H7 (cell line): ENCODE measurements around the gene DDIT4L. TPM values are rescaled to one million over a fixed set of nuclear protein-coding genes. Genes with fewer than 3 reads are reported as not detected.
"Not testable (repeated sequence)": the region's sequence is repeated elsewhere in the genome, so short reads cannot be mapped to it uniquely, and the experiment has no call there.

Source experiments
- DNase-seq: peaks from one replicate; pipeline ENCODE4 v3.0.0; 2012
- H3K27me3 ChIP-seq: 2 replicates; pipeline ENCODE4 v1.6.0; 2011; ENCODE audit warnings: mild to moderate bottlenecking, low read length; ENCODE audit not compliant: control insufficient read depth, insufficient read depth
- H3K36me3 ChIP-seq: replicated peaks from 2 replicates; pipeline ENCODE4 v1.5.1; 2011; ENCODE audit warnings: low read length; ENCODE audit not compliant: control insufficient read depth, insufficient read depth
- H3K4me3 ChIP-seq: 2 replicates; pipeline ENCODE4 v1.5.1; 2011; ENCODE audit warnings: low read depth, mild to moderate bottlenecking, control low read depth, low read length, moderate library complexity; ENCODE audit not compliant: insufficient read depth
- total RNA-seq: library from RNA; depleted of rRNA; stranded (reverse); fragments of >200 nt; shearing (Covaris generic); gene quantifications from 2 replicates; pipeline ENCODE4 v1.2.3, GENCODE V29; 2014; rRNA removed

The DDIT4L gene
- total RNA-seq, 1 experiment from 2014 or later, result 8.0 TPM

DNA sequence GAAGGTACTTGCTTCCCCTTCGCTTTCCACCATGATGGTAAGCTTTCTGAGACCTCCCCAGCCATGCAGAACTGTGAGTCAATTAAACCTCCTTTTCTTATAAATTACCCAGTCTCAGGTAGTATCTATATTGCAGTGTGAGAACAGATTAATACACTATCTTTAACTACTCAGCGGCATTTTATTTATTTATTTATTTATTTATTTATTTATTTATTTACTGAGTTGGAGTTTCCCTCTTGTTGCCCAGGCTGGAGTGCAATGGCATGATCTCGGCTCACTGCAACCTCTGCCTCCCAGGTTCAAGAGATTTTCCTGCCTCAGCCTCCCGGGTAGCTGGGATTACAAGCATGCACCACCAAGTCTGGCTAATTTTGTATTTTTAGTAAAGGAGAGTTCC lies 52.9 kb downstream of the DDIT4L start:
- not testable (repeated sequence) for H3K27me3 ChIP-seq, H3K36me3 ChIP-seq, H3K4me3 ChIP-seq, DNase-seq

Other genes starting within 250 kb of the DDIT4L start
- gene DNAJB14, start 243.8 kb downstream of the DDIT4L start, total RNA-seq, result 15.2 and 21.4 TPM in 2 replicates
- 793 and 1,194 TPM in 2 replicates for gene H2AZ1, start 240.2 kb downstream of the DDIT4L start, total RNA-seq